HEK293 (cell line): ENCODE data around the gene SPATA25.

Experiments used
- FEZF1 ChIP-seq: fragments of 450-650 bp; formaldehyde crosslinking; IDR thresholded peaks from 2 replicates; pipeline ENCODE4 v1.5.1; 2016; ENCODE audit warnings: missing biosample characterization, missing genetic modification characterization
- GLI4 ChIP-seq: fragments of 450-650 bp; formaldehyde crosslinking; IDR thresholded peaks from 2 replicates; pipeline ENCODE4 v1.5.1; 2016; ENCODE audit warnings: missing biosample characterization, missing genetic modification characterization
- HIC1 ChIP-seq: fragments of 450-650 bp; formaldehyde crosslinking; IDR thresholded peaks from 2 replicates; pipeline ENCODE4 v1.5.1; 2016; ENCODE audit warnings: missing biosample characterization, missing genetic modification characterization
- KLF16 ChIP-seq: fragments of 450-650 bp; formaldehyde crosslinking; IDR thresholded peaks from 2 replicates; pipeline ENCODE4 v1.5.1; 2017; ENCODE audit warnings: missing biosample characterization, missing genetic modification characterization
- KLF17 ChIP-seq: fragments of 450-650 bp; formaldehyde crosslinking; IDR thresholded peaks from 2 replicates; pipeline ENCODE4 v1.5.1; 2016; ENCODE audit warnings: missing biosample characterization, missing genetic modification characterization
- KLF8 ChIP-seq: fragments of 450-650 bp; formaldehyde crosslinking; IDR thresholded peaks from 2 replicates; pipeline ENCODE4 v1.5.1; 2016; ENCODE audit warnings: missing biosample characterization, missing genetic modification characterization
- RBAK ChIP-seq: fragments of 450-650 bp; formaldehyde crosslinking; IDR thresholded peaks from 2 replicates; pipeline ENCODE4 v1.5.1; 2016; ENCODE audit warnings: missing biosample characterization, missing genetic modification characterization
- SETDB1 ChIP-seq: IDR thresholded peaks from one replicate; pipeline ENCODE4 v1.6.1; 2017; ENCODE audit warnings: mild to moderate bottlenecking, low read length, moderate library complexity, mixed read lengths; ENCODE audit not compliant: insufficient read length
- SP2 ChIP-seq: fragments of 450-650 bp; formaldehyde crosslinking; IDR thresholded peaks from 2 replicates; pipeline ENCODE4 v1.5.1; 2016; ENCODE audit warnings: missing biosample characterization, missing genetic modification characterization
- SP7 ChIP-seq: fragments of 450-650 bp; formaldehyde crosslinking; IDR thresholded peaks from 2 replicates; pipeline ENCODE4 v1.5.1; 2016; ENCODE audit warnings: missing biosample characterization, missing genetic modification characterization
- ZBTB1 ChIP-seq: fragments of 450-650 bp; formaldehyde crosslinking; IDR thresholded peaks from 2 replicates; pipeline ENCODE4 v1.5.1; 2016; ENCODE audit warnings: missing biosample characterization, missing genetic modification characterization
- ZBTB10 ChIP-seq: fragments of 450-650 bp; formaldehyde crosslinking; IDR thresholded peaks from 2 replicates; pipeline ENCODE4 v1.5.1; 2016; ENCODE audit warnings: missing biosample characterization, missing genetic modification characterization
- ZBTB20 ChIP-seq: fragments of 450-650 bp; formaldehyde crosslinking; IDR thresholded peaks from 2 replicates; pipeline ENCODE4 v1.5.1; 2016; ENCODE audit warnings: missing biosample characterization, missing genetic modification characterization
- ZBTB48 ChIP-seq: fragments of 450-650 bp; formaldehyde crosslinking; IDR thresholded peaks from 2 replicates; pipeline ENCODE4 v1.5.1; 2016; ENCODE audit warnings: missing biosample characterization, missing genetic modification characterization
- ZFP41 ChIP-seq: fragments of 450-650 bp; formaldehyde crosslinking; IDR thresholded peaks from 2 replicates; pipeline ENCODE4 v1.5.1; 2016; ENCODE audit warnings: missing biosample characterization, missing genetic modification characterization, borderline replicate concordance
- ZNF114 ChIP-seq: fragments of 450-650 bp; formaldehyde crosslinking; IDR thresholded peaks from 2 replicates; pipeline ENCODE4 v1.5.0; 2017; ENCODE audit warnings: missing biosample characterization, missing genetic modification characterization
- ZNF138 ChIP-seq: fragments of 450-650 bp; formaldehyde crosslinking; IDR thresholded peaks from 2 replicates; pipeline ENCODE4 v1.5.1; 2016; ENCODE audit warnings: missing biosample characterization, missing genetic modification characterization, borderline replicate concordance
- ZNF157 ChIP-seq: fragments of 450-650 bp; formaldehyde crosslinking; IDR thresholded peaks from 2 replicates; pipeline ENCODE4 v1.5.1; 2016; ENCODE audit warnings: missing biosample characterization, missing genetic modification characterization
- ZNF169 ChIP-seq: fragments of 450-650 bp; formaldehyde crosslinking; IDR thresholded peaks from 2 replicates; pipeline ENCODE4 v1.5.1; 2016; ENCODE audit warnings: missing biosample characterization, missing genetic modification characterization
- ZNF174 ChIP-seq: fragments of 450-650 bp; formaldehyde crosslinking; IDR thresholded peaks from 2 replicates; pipeline ENCODE4 v1.5.0; 2017; ENCODE audit warnings: missing biosample characterization, mild to moderate bottlenecking, missing genetic modification characterization
- ZNF18 ChIP-seq: fragments of 450-650 bp; formaldehyde crosslinking; IDR thresholded peaks from 2 replicates; pipeline ENCODE4 v1.5.1; 2016; ENCODE audit warnings: missing biosample characterization, missing genetic modification characterization
- ZNF2 ChIP-seq: fragments of 450-650 bp; formaldehyde crosslinking; IDR thresholded peaks from 2 replicates; pipeline ENCODE4 v1.5.1; 2016; ENCODE audit warnings: missing biosample characterization, missing genetic modification characterization
- ZNF335 ChIP-seq: fragments of 450-650 bp; formaldehyde crosslinking; conservative IDR thresholded peaks from 2 replicates; pipeline ENCODE4 v1.5.1; 2016; ENCODE audit warnings: missing biosample characterization, missing genetic modification characterization
- ZNF350 ChIP-seq: fragments of 450-650 bp; formaldehyde crosslinking; IDR thresholded peaks from 2 replicates; pipeline ENCODE4 v1.5.0; 2017; ENCODE audit warnings: missing biosample characterization, mild to moderate bottlenecking, missing genetic modification characterization
- ZNF488 ChIP-seq: fragments of 450-650 bp; formaldehyde crosslinking; IDR thresholded peaks from 2 replicates; pipeline ENCODE4 v1.5.1; 2016; ENCODE audit warnings: missing biosample characterization, missing genetic modification characterization
- ZNF501 ChIP-seq: fragments of 450-650 bp; formaldehyde crosslinking; IDR thresholded peaks from 2 replicates; pipeline ENCODE4 v1.5.1; 2016; ENCODE audit warnings: missing biosample characterization, missing genetic modification characterization
- ZNF529 ChIP-seq: fragments of 450-650 bp; formaldehyde crosslinking; IDR thresholded peaks from 2 replicates; pipeline ENCODE4 v1.5.1; 2017; ENCODE audit warnings: missing genetic modification characterization, missing biosample characterization; ENCODE audit not compliant: insufficient replicate concordance
- ZNF548 ChIP-seq: fragments of 450-650 bp; formaldehyde crosslinking; IDR thresholded peaks from 2 replicates; pipeline ENCODE4 v1.5.1; 2016; ENCODE audit warnings: missing biosample characterization, missing genetic modification characterization
- ZNF600 ChIP-seq: fragments of 450-650 bp; formaldehyde crosslinking; IDR thresholded peaks from 2 replicates; pipeline ENCODE4 v1.5.1; 2016; ENCODE audit warnings: missing biosample characterization, missing genetic modification characterization
- ZNF664 ChIP-seq: fragments of 450-650 bp; formaldehyde crosslinking; IDR thresholded peaks from 2 replicates; pipeline ENCODE4 v1.5.1; 2016; ENCODE audit warnings: missing biosample characterization, missing genetic modification characterization
- ZNF707 ChIP-seq: fragments of 450-650 bp; formaldehyde crosslinking; IDR thresholded peaks from 2 replicates; pipeline ENCODE4 v1.5.1; 2016; ENCODE audit warnings: missing biosample characterization, missing genetic modification characterization
- ZSCAN16 ChIP-seq: fragments of 450-650 bp; formaldehyde crosslinking; IDR thresholded peaks from 2 replicates; pipeline ENCODE4 v1.5.1; 2016; ENCODE audit warnings: missing biosample characterization, missing genetic modification characterization
- ZSCAN18 ChIP-seq: fragments of 450-650 bp; formaldehyde crosslinking; IDR thresholded peaks from 2 replicates; pipeline ENCODE4 v1.5.1; 2016; ENCODE audit warnings: missing biosample characterization, missing genetic modification characterization

Gene SPATA25

GRCh38 chr20:45860560-45861220 lies 26.7 kb downstream of the SPATA25 start (continued):
- TF ChIP-seq ZNF174 (tag by site-specific recombination) (no peak), KLF8 (tag by site-specific recombination) (peak; percentile 50; the same call in 1 of the 2 replicates), ZFP41 (tag by site-specific recombination) (no peak), FEZF1 (tag by site-specific recombination) (no peak), ZNF600 (tag by site-specific recombination) (peak; percentile 47), ZNF664 (no peak), ZNF548 (tag by site-specific recombination) (no peak), ZNF114 (no peak), SP2 (peak; percentile 17; the same call in 1 of the 2 replicates), SP7 (peak; percentile 87), ZNF18 (0 out of 2 replicates have a peak, but pooled peaks have one; percentile 45), ZBTB48 (tag by site-specific recombination) (peak; percentile 59), ZSCAN16 (tag by site-specific recombination) (no peak), ZNF138 (tag by site-specific recombination) (no peak), ZNF529 (tag by site-specific recombination) (no peak), ZNF335 (tag by site-specific recombination) (peak; percentile 40), ZNF2 (no peak), KLF16 (no peak), ZNF350 (no peak), ZNF488 (no peak), ZBTB10 (tag by site-specific recombination) (no peak), ZNF501 (tag by site-specific recombination) (no peak), SETDB1 (no peak), HIC1 (tag by site-specific recombination) (no peak), ZBTB1 (tag by site-specific recombination) (no peak), ZNF157 (tag by site-specific recombination) (no peak), ZBTB20 (no peak), KLF17 (tag by site-specific recombination) (peak; percentile 81), RBAK (tag by site-specific recombination) (no peak), ZNF707 (tag by site-specific recombination) (no peak), ZSCAN18 (tag by site-specific recombination) (no peak), GLI4 (tag by site-specific recombination) (no peak), ZNF169 (tag by site-specific recombination) (no peak)
